H9 (cell line): Measurements from ENCODE around the gene SAMD14. TPM values are rescaled to one million over a fixed set of nuclear protein-coding genes. Genes with fewer than 3 reads are reported as not detected.

Experiments used
- DNase-seq: peaks from one replicate; pipeline ENCODE4 v3.0.0-alpha.2; 2017
- H2AFZ ChIP-seq: one replicate; pipeline ENCODE4 v1.6.1; 2013; ENCODE audit warnings: mild to moderate bottlenecking, low read length, control low read depth, moderate library complexity
- H2AK5ac ChIP-seq: 2 replicates; pipeline ENCODE4 v1.6.1; 2013; ENCODE audit warnings: low read length, control low read depth, mixed read lengths; ENCODE audit not compliant: insufficient read length
- H2BK120ac ChIP-seq: one replicate; pipeline ENCODE4 v1.6.1; 2013; ENCODE audit warnings: low read depth, mild to moderate bottlenecking, low read length, control low read depth, inconsistent platforms; ENCODE audit not compliant: poor library complexity, severe bottlenecking
- H2BK12ac ChIP-seq: 2 replicates; pipeline ENCODE4 v1.6.1; 2013; ENCODE audit warnings: low read length, control low read depth, mixed read lengths, low read depth; ENCODE audit not compliant: insufficient read length
- H2BK15ac ChIP-seq: 2 replicates; pipeline ENCODE4 v1.6.1; 2013; ENCODE audit warnings: low read depth, low read length, control low read depth
- H2BK20ac ChIP-seq: one replicate; pipeline ENCODE4 v1.6.1; 2013; ENCODE audit warnings: low read depth, mild to moderate bottlenecking, low read length, control low read depth, inconsistent platforms; ENCODE audit not compliant: poor library complexity, severe bottlenecking
- H2BK5ac ChIP-seq: 2 replicates; pipeline ENCODE4 v1.6.1; 2013; ENCODE audit warnings: low read length, control low read depth, mixed read lengths; ENCODE audit not compliant: insufficient read length
- H3K14ac ChIP-seq: 2 replicates; pipeline ENCODE4 v1.6.1; 2013; ENCODE audit warnings: low read length, control low read depth; ENCODE audit not compliant: insufficient read depth
- H3K18ac ChIP-seq: 2 replicates; pipeline ENCODE4 v1.6.1; 2013; ENCODE audit warnings: low read depth, mild to moderate bottlenecking, mixed read lengths, low read length, control low read depth; ENCODE audit not compliant: insufficient read length
- H3K23ac ChIP-seq: 2 replicates; pipeline ENCODE4 v1.6.1; 2013; ENCODE audit warnings: low read length, control low read depth, mixed read lengths, low read depth; ENCODE audit not compliant: insufficient read length
- H3K23me2 ChIP-seq: 2 replicates; pipeline ENCODE4 v1.6.1; 2013; ENCODE audit warnings: low read depth, mild to moderate bottlenecking, mixed read lengths, low read length, control low read depth; ENCODE audit not compliant: insufficient read length, poor library complexity, severe bottlenecking
- H3K27ac ChIP-seq: 2 replicates; pipeline ENCODE4 v1.5.1; 2013; ENCODE audit warnings: low read length, control low read depth, mixed read lengths, low read depth; ENCODE audit not compliant: insufficient read length
- H3K27me3 ChIP-seq: 2 replicates; pipeline ENCODE4 v1.6.1; 2013; ENCODE audit warnings: low read length, control low read depth, inconsistent platforms; ENCODE audit not compliant: insufficient read depth
- H3K4ac ChIP-seq: 2 replicates; pipeline ENCODE4 v1.6.1; 2013; ENCODE audit warnings: low read depth, mild to moderate bottlenecking, control low read depth, inconsistent platforms, low read length, moderate library complexity
- H3K4me1 ChIP-seq: 2 replicates; pipeline ENCODE4 v1.6.1; 2013; ENCODE audit warnings: low read length, control low read depth, inconsistent platforms; ENCODE audit not compliant: insufficient read depth
- H3K4me2 ChIP-seq: 2 replicates; pipeline ENCODE4 v1.6.1; 2013; ENCODE audit warnings: low read length, control low read depth, mixed read lengths; ENCODE audit not compliant: insufficient read length, insufficient read depth
- H3K56ac ChIP-seq: 2 replicates; pipeline ENCODE4 v1.6.1; 2013; ENCODE audit warnings: low read depth, mild to moderate bottlenecking, mixed read lengths, low read length, control low read depth; ENCODE audit not compliant: insufficient read length
- H3K79me1 ChIP-seq: 2 replicates; pipeline ENCODE4 v1.6.1; 2013; ENCODE audit warnings: low read depth, mild to moderate bottlenecking, moderate library complexity, low read length, control low read depth, inconsistent platforms; ENCODE audit not compliant: insufficient read depth, poor library complexity, severe bottlenecking
- H3K79me2 ChIP-seq: 2 replicates; pipeline ENCODE4 v1.6.1; 2013; ENCODE audit warnings: low read length, control low read depth, inconsistent platforms; ENCODE audit not compliant: insufficient read depth
- H3K9ac ChIP-seq: 2 replicates; pipeline ENCODE4 v1.6.1; 2013; ENCODE audit warnings: low read length, control low read depth, mixed read lengths; ENCODE audit not compliant: insufficient read length; ENCODE audit errors: extremely low read depth
- H3K9me3 ChIP-seq: one replicate; pipeline ENCODE4 v1.6.1; 2013; ENCODE audit warnings: low read depth, low read length, inconsistent platforms; ENCODE audit not compliant: control insufficient read depth
- H3T11ph ChIP-seq: one replicate; pipeline ENCODE4 v1.6.1; 2013; ENCODE audit warnings: mild to moderate bottlenecking, low read length, control low read depth, inconsistent platforms
- H4K20me1 ChIP-seq: one replicate; pipeline ENCODE4 v1.6.1; 2013; ENCODE audit not compliant: control insufficient read depth, insufficient read length, insufficient read depth
- H4K5ac ChIP-seq: 2 replicates; pipeline ENCODE4 v1.6.1; 2013; ENCODE audit warnings: low read depth, mild to moderate bottlenecking, mixed read lengths, low read length, control low read depth; ENCODE audit not compliant: insufficient read length
- H4K8ac ChIP-seq: replicated peaks from 2 replicates; pipeline ENCODE4 v1.6.1; 2013; ENCODE audit warnings: low read length, control low read depth, mixed read lengths, low read depth; ENCODE audit not compliant: insufficient read length
- H4K91ac ChIP-seq: 2 replicates; pipeline ENCODE4 v1.6.1; 2013; ENCODE audit warnings: low read depth, mild to moderate bottlenecking, moderate library complexity, mixed read lengths, low read length, control low read depth; ENCODE audit not compliant: insufficient read length
- H3K27ac Mint-ChIP-seq, 3 experiments: 2 replicates in 2 of 3; 3 replicates in 1 of 3; pipeline ENCODE4 v1.8.0; 2020 to 2021; ENCODE audit warnings: mixed read lengths in 3 of 3, mild to moderate bottlenecking in 1 of 3, moderate library complexity in 1 of 3
- H3K27me3 Mint-ChIP-seq: 2 replicates; pipeline ENCODE4 v1.8.0; 2021; ENCODE audit warnings: low read depth, mild to moderate bottlenecking, moderate library complexity, mixed read lengths
- H3K36me3 Mint-ChIP-seq, 3 experiments: 2 replicates in 2 of 3; 3 replicates in 1 of 3; pipeline ENCODE4 v1.8.0; 2020 to 2021; ENCODE audit warnings: low read depth in 3 of 3, mixed read lengths in 3 of 3; ENCODE audit not compliant: insufficient read depth in 1 of 3
- H3K4me1 Mint-ChIP-seq, 2 experiments: 2 replicates each; pipeline ENCODE4 v1.8.0; 2020; ENCODE audit warnings: mixed read lengths in 2 of 2
- H3K4me3 Mint-ChIP-seq, 2 experiments: 2 replicates in 1 of 2; 3 replicates in 1 of 2; pipeline ENCODE4 v1.8.0; 2020 to 2021; ENCODE audit warnings: mild to moderate bottlenecking in 2 of 2, mixed read lengths in 2 of 2, moderate library complexity in 1 of 2
- H3K9me3 Mint-ChIP-seq, 2 experiments: 2 replicates in 1 of 2; 3 replicates in 1 of 2; pipeline ENCODE4 v1.8.0; 2020; ENCODE audit warnings: mild to moderate bottlenecking in 2 of 2, mixed read lengths in 2 of 2, moderate library complexity in 1 of 2
- WGBS: extraction: QIAGEN DNeasy Blood & Tissue Kit; methylation state at CpG from one replicate; pipeline ENCODE4 v1.1.7; 2013; ENCODE audit warnings: missing lambda C conversion rate, low lambda C conversion rate, mixed read lengths; ENCODE audit not compliant: insufficient read length; ENCODE audit errors: extremely low coverage; 5-methylcytosine and 5-hydroxymethylcytosine counted together
- total RNA-seq: library from RNA; stranded (reverse); gene quantifications from 2 replicates; pipeline ENCODE4 v1.2.1, GENCODE V29; 2021
- TF ChIP-seq, protein P1 (sequence below): fragments of 200-600 bp; sonication (generic); conservative IDR thresholded peaks from 3 replicates; pipeline ENCODE4 v1.8.0; 2021; ENCODE audit warnings: antibody characterized with exemption, mild to moderate bottlenecking

Gene SAMD14
- total RNA-seq, 1 experiment from 2014 or later = 5.9 TPM

DNA sequence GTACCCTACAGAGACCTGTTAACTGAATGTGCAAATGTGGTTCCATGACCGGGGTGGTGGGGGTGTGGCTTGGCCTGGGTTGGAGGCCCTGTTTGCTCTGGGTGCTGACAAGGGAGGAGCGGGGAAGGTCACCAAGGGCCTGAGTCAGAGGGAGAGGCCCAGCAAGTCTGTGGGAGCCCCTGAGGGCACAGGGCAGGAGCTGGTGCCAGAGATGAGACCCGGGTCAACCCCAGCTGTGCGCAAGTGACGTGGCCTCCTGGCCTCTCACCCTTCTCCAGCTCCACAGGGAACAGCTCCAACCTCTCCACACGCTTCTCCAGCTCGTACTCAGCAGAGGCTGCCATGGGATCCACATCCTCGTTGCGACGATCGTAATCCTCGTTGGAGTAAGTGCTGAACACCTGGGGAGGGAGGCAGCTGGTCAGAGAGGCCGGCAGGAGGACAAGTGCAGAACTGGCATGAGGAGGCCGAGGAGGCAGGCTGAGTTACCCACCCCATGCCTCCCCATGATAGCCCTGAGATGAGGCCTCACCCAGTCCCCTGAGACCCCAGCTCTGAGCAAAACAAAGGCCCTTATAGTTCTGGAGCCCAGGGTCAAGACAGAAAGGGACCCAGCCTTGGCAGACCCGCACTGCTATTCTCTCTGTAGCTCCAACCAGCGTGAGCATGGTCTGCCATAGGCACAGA lies 15.0 kb upstream of the SAMD14 start:
- no peak overlapping the region for H3K18ac ChIP-seq
- no peaks in the 10 kb centered on the region; the same call in 1 of the 2 replicates for H3K27me3 ChIP-seq
- TF ChIP-seq, protein P1, sequence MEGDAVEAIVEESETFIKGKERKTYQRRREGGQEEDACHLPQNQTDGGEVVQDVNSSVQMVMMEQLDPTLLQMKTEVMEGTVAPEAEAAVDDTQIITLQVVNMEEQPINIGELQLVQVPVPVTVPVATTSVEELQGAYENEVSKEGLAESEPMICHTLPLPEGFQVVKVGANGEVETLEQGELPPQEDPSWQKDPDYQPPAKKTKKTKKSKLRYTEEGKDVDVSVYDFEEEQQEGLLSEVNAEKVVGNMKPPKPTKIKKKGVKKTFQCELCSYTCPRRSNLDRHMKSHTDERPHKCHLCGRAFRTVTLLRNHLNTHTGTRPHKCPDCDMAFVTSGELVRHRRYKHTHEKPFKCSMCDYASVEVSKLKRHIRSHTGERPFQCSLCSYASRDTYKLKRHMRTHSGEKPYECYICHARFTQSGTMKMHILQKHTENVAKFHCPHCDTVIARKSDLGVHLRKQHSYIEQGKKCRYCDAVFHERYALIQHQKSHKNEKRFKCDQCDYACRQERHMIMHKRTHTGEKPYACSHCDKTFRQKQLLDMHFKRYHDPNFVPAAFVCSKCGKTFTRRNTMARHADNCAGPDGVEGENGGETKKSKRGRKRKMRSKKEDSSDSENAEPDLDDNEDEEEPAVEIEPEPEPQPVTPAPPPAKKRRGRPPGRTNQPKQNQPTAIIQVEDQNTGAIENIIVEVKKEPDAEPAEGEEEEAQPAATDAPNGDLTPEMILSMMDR = no peak
- Mint-ChIP-seq H3K27ac (peak overlapping the region in 1 of 3 experiments; percentile 70; a peak in 2 of 7 replicates), H3K4me3 (no peak overlapping the region), H3K9me3 (no peaks in the 10 kb centered on the region), H3K4me1 (peaks cover 28 to 49% of the 10 kb centered on the region in 2 experiments), H3K27me3 (peaks cover 10% of the 10 kb centered on the region), H3K36me3 (peaks cover 18 to 52% (median 42%) of the 10 kb centered on the region in 3 experiments; a peak in 6 of 7 replicates)
- no peak overlapping the region for H2BK12ac ChIP-seq
- H3K23me2 ChIP-seq = peaks cover 14% of the 10 kb centered on the region
- no peaks in the 10 kb centered on the region for H3K79me1 ChIP-seq
- no peak overlapping the region for H3K56ac ChIP-seq
- H2BK15ac ChIP-seq = no peak overlapping the region
- H3T11ph ChIP-seq = no peak overlapping the region
- H3K79me2 ChIP-seq = no peaks in the 10 kb centered on the region
- H2BK5ac ChIP-seq = no peak overlapping the region
- H3K14ac ChIP-seq = no peak overlapping the region
- no peak overlapping the region for H3K4ac ChIP-seq
- no peak overlapping the region for H3K4me2 ChIP-seq
- no peak overlapping the region for H2AK5ac ChIP-seq
- no peak overlapping the region for H3K23ac ChIP-seq
- no peak overlapping the region for H3K9ac ChIP-seq
- no peaks in the 10 kb centered on the region for H4K20me1 ChIP-seq
- no peak overlapping the region for H4K5ac ChIP-seq
- no peak overlapping the region for H4K8ac ChIP-seq
- H3K4me1 ChIP-seq = no peaks in the 10 kb centered on the region; the same call in 1 of the 2 replicates
- WGBS = no CpG with 5 or more reads among the region's 16 CpGs
- no peak overlapping the region for H2AFZ ChIP-seq
- H2BK120ac ChIP-seq = no peak overlapping the region
- H2BK20ac ChIP-seq = no peak overlapping the region
- no peak overlapping the region for H4K91ac ChIP-seq
- no peak for DNase-seq
- H3K27ac ChIP-seq = no peak overlapping the region
- H3K9me3 ChIP-seq = no peaks in the 10 kb centered on the region
